ENCODE results near the gene SMIM20. TPM values are rescaled to one million over a fixed set of nuclear protein-coding genes. Genes with fewer than 3 reads are reported as not detected.

The SMIM20 gene
- total RNA-seq (2012; rRNA removed): 13.6 and 24.4 TPM in 2 replicates
- 20.5 and 23.1 TPM in 2 replicates for polyA plus RNA-seq (2012; rRNA removed)
- 6.7 and 13.7 TPM in 2 replicates for polyA plus RNA-seq (2012; cell fraction: cytosol; rRNA removed)
- 2.5 and 9.9 TPM in 2 replicates for polyA plus RNA-seq (2012; cell fraction: nucleus; rRNA removed; ENCODE audit: low replicate concordance)
- percentile 59 among the genes with signal in this experiment for Bru-seq, nascent RNA
- percentile 70 among the genes with signal in this experiment for BruChase-seq, experiment 1, labeled RNA remaining after a 6-hour chase
- BruChase-seq, experiment 2, labeled RNA remaining after a 2-hour chase: percentile 62 among the genes with signal in this experiment
- long read RNA-seq, transcript SMIM20-201 (3 exons, 935 nt): major isoform, 24 of 33 reads
- long read RNA-seq, partial matches to known transcripts: 0 of 33 reads
- long read RNA-seq, other reads (novel, unspliced or antisense): 8 of 33 reads

GRCh38 chr4:25913851-25914669 lies at the start of gene SMIM20:
TSS of gene SMIM20 (plus strand) at chr4:25914220. CDS start at chr4:25914314, 94 bp downstream.
- Histone ChIP-seq H3K9ac (ENCODE audit: low read depth, low read length) (peak within 1 kb of the TSS; percentile 85), H2AK9ac (replicated peaks; ENCODE audit: low read depth, low read length, poor library complexity) (peak within 1 kb of the TSS; percentile 93), H3K14ac (replicated peaks; ENCODE audit: low read depth, low read length) (peak within 1 kb of the TSS; percentile 95), H4K5ac (ENCODE audit: low read depth, low read length) (peak within 1 kb of the TSS; percentile 93), H3K79me1 (ENCODE audit: low read depth in 1 of 2, low read length in 2 of 2) (peaks cover 10 to 21% of the 10 kb centered on the region in 2 experiments; a peak in 3 of 4 replicates), H2AFZ (replicated peaks; ENCODE audit: low read length, poor library complexity) (peak within 1 kb of the TSS; percentile 96), H3K56ac (ENCODE audit: extremely low read depth, insufficient read depth, low read length) (peak within 1 kb of the TSS; percentile 89), H3K9me1 (ENCODE audit: insufficient read depth, low read length) (peaks cover 8% of the 10 kb centered on the region; the same call in 1 of the 2 replicates), H4K20me1 (ENCODE audit: insufficient read depth, low read length) (no peaks in the 10 kb centered on the region), H3K18ac (ENCODE audit: low read depth, low read length) (peak within 1 kb of the TSS; percentile 73), H3K4me3 (ENCODE audit: insufficient read depth, low read depth, low read length) (peak within 1 kb of the TSS; percentile 54), H3K27me3 (ENCODE audit: control insufficient read depth, insufficient read depth, low read length) (no peaks in the 10 kb centered on the region), H4K91ac (ENCODE audit: insufficient read depth, low read depth, low read length) (peak within 1 kb of the TSS; percentile 91), H2BK5ac (ENCODE audit: low read depth, low read length, poor library complexity, severe bottlenecking) (peak within 1 kb of the TSS; percentile 68), H2BK15ac (ENCODE audit: low read depth, low read length) (peak within 1 kb of the TSS; percentile 31; the same call in 1 of the 3 replicates), H3K4ac (ENCODE audit: low read depth, low read length) (peak within 1 kb of the TSS; percentile 94), H3K9me3 (ENCODE audit: control insufficient read depth, insufficient read depth, low read length) (no peaks in the 10 kb centered on the region), H3K23ac (ENCODE audit: low read depth, low read length) (peak within 1 kb of the TSS; percentile 93), H3K4me2 (ENCODE audit: low read depth, low read length) (peak within 1 kb of the TSS; percentile 89), H2BK20ac (ENCODE audit: low read depth, low read length) (0 out of 2 replicates have a peak within 1 kb of the TSS, but pooled peaks have one; percentile 53), H4K8ac (ENCODE audit: low read depth in 2 of 2, low read length in 2 of 2) (peak within 1 kb of the TSS; percentile 92 to 99), H3K27ac (ENCODE audit: insufficient read depth, low read length) (peak within 1 kb of the TSS; percentile 78), H3K36me3 (ENCODE audit: control insufficient read depth, insufficient read depth, low read length) (no peaks in the 10 kb centered on the region), H2AK5ac (ENCODE audit: low read depth, low read length) (peak within 1 kb of the TSS; percentile 84), H2BK120ac (ENCODE audit: low read depth, low read length) (peak within 1 kb of the TSS; percentile 89), H3K4me1 (ENCODE audit: control insufficient read depth, insufficient read depth, low read length) (peaks cover 6% of the 10 kb centered on the region)
- ChIA-PET POLR2A (ENCODE audit: unreplicated experiment) (interaction anchor here (0.6 kb wide), 2 partner anchors 74 to 228 kb away, joined by 3 read pairs; no protein-coding TSS in a partner anchor), CTCF (no interaction called here)
- TF ChIP-seq CEBPB (IDR thresholded peaks at IDR 0.05; ENCODE audit: low read depth, low read length) (peak; percentile 63; the same call in 1 of the 2 replicates), CHD1 (IDR thresholded peaks at IDR 0.05; ENCODE audit: low read depth, low read length) (no peak), MAZ (IDR thresholded peaks at IDR 0.05; ENCODE audit: borderline replicate concordance, low read depth, low read length) (peak; percentile 80), POLR2A (IDR thresholded peaks at IDR 0.05; ENCODE audit: low read depth, low read length) (peak; percentile 70; the same call in 1 of the 2 replicates), CTCF (conservative IDR thresholded peaks at IDR 0.05; ENCODE audit: low read depth, low read length) (no peak), RCOR1 (IDR thresholded peaks at IDR 0.05; ENCODE audit: insufficient replicate concordance, low read length) (peak; percentile 59)
- 5% methylated on average over 7 of the region's 57 CpGs; no CpG with 5 or more reads in 1 of the 2 experiments for WGBS, 2 experiments (ENCODE audit: extremely low coverage in 2 of 2, insufficient read length in 1 of 2)
- intact Hi-C loops (cut with micrococcal nuclease): loop anchor here (5.0 kb wide), 2 partner anchors 52 to 97 kb away; partner anchors contain the start of gene SEL1L3
- in situ Hi-C loops (cut with MboI; ENCODE audit: low sequenced_read_pairs): no loop called here
- dilution Hi-C loops (cut with HindIII; ENCODE audit: low sequenced_read_pairs, unreplicated experiment): no loop called here
- BruUV-seq (replicated peaks): no TSS peak
- DNase-seq: peak; percentile 86
- ATAC-seq (ENCODE audit: low read depth): peak; percentile 98

All from IMR-90 (cell line).